HTR-8/SVneo (cell line): ENCODE results near the gene CACNA2D3.

ENCODE experiments used
- DNase-seq: peaks from one replicate; pipeline ENCODE4 v3.0.0; 2011; ENCODE audit warnings: low spot score, mixed read lengths; ENCODE audit not compliant: insufficient read length
- FAIRE-seq: peaks from 2 replicates; lab custom pipeline; 2011; peaks lifted over from hg19 to GRCh38; lab: Jason Lieb, UNC

Gene CACNA2D3

GRCh38 chr3:54797111-54797510 is 674.8 kb downstream of the CACNA2D3 start:
- no peak for FAIRE-seq
- no peak for DNase-seq

GRCh38 chr3:54800478-54800877 is 678.1 kb downstream of the CACNA2D3 start:
- no peak for FAIRE-seq

GRCh38 chr3:54801977-54802376 is 679.6 kb downstream of the CACNA2D3 start:
- FAIRE-seq (no peak), DNase-seq (no peak)

More at GRCh38 chr3:54800478-54800877, 678.1 kb downstream of the CACNA2D3 start:
- DNase-seq = no peak

GRCh38 chr3:54810401-54810800 is 688.0 kb downstream of the CACNA2D3 start:
- DNase-seq (no peak), FAIRE-seq (no peak)

- no peak for DNase-seq
- FAIRE-seq = no peak
These were observed 691.9 kb downstream of the CACNA2D3 start for GRCh38 chr3:54814224-54814623.

GRCh38 chr3:54817628-54818027 is 695.3 kb downstream of the CACNA2D3 start:
- no peak for DNase-seq
- no peak for FAIRE-seq

- DNase-seq (no peak), FAIRE-seq (no peak)
These were observed 696.1 kb downstream of the CACNA2D3 start for GRCh38 chr3:54818486-54818885.

GRCh38 chr3:54818942-54819341 is 696.6 kb downstream of the CACNA2D3 start:
- DNase-seq (no peak), FAIRE-seq (no peak)

- FAIRE-seq (no peak), DNase-seq (no peak)
These were observed 697.6 kb downstream of the CACNA2D3 start for GRCh38 chr3:54819946-54820345.

- DNase-seq (no peak), FAIRE-seq (no peak)
These were observed 699.9 kb downstream of the CACNA2D3 start for GRCh38 chr3:54822206-54822605.

- DNase-seq (no peak), FAIRE-seq (no peak)
These were observed 703.9 kb downstream of the CACNA2D3 start for GRCh38 chr3:54826251-54826691.

GRCh38 chr3:54827056-54827687 is 704.8 kb downstream of the CACNA2D3 start:
- DNase-seq = no peak
- FAIRE-seq = no peak

GRCh38 chr3:54827776-54828175 is 705.4 kb downstream of the CACNA2D3 start:
- FAIRE-seq = no peak
- no peak for DNase-seq

- peak; percentile 17 for DNase-seq
- no peak for FAIRE-seq
These were observed 708.3 kb downstream of the CACNA2D3 start for GRCh38 chr3:54830658-54831057.

GRCh38 chr3:54831112-54831511 is 708.8 kb downstream of the CACNA2D3 start:
- DNase-seq = no peak
- no peak for FAIRE-seq

- DNase-seq (no peak), FAIRE-seq (no peak)
These were observed 710.5 kb downstream of the CACNA2D3 start for GRCh38 chr3:54832876-54833275.

- no peak for DNase-seq
- no peak for FAIRE-seq
These were observed 713.3 kb downstream of the CACNA2D3 start for GRCh38 chr3:54835701-54836100.

- DNase-seq = no peak
- FAIRE-seq = no peak
These were observed 714.5 kb downstream of the CACNA2D3 start for GRCh38 chr3:54836871-54837270.

- FAIRE-seq (no peak), DNase-seq (no peak)
These were observed 715.6 kb downstream of the CACNA2D3 start for GRCh38 chr3:54837964-54838363.

- DNase-seq = no peak
- FAIRE-seq = no peak
These were observed 719.1 kb downstream of the CACNA2D3 start for GRCh38 chr3:54841471-54841870.

GRCh38 chr3:54843352-54843751 is 721.0 kb downstream of the CACNA2D3 start:
- FAIRE-seq = no peak

GRCh38 chr3:54844211-54844610 is 721.9 kb downstream of the CACNA2D3 start:
- FAIRE-seq (no peak), DNase-seq (no peak)

More at GRCh38 chr3:54843352-54843751, 721.0 kb downstream of the CACNA2D3 start:
- no peak for DNase-seq
